GM18519 (cell line): ENCODE measurements around the gene TJAP1.

Source experiments
- ATAC-seq: cut with Tn5 transposase; IDR thresholded peaks from one replicate; pipeline ENCODE4 v1.9.1; 2021; ENCODE audit warnings: mild to moderate bottlenecking, moderate library complexity; ENCODE audit not compliant: unreplicated experiment, low FRiP score

The TJAP1 gene

DNA sequence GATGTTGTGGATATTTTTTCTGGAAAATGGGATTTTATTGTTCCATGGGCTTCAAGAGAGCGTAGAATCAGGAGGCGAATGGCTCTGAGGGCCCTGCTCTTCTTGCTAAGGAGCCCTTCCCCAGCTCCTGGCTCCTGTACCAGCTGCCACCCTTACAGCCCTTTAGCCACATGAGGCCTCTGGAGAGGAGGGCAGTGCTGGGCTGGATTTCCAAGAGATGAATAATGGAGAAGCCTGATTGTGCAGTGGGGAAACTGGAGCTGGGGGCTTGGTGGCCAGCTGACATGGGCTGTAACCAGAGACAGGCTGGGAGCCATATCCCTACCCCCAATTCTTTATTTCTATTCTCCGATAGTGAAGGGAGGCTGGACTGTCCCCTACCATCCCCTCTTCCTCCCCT, 23.6 kb downstream of the TJAP1 start:
- ATAC-seq, result no peak

DNA sequence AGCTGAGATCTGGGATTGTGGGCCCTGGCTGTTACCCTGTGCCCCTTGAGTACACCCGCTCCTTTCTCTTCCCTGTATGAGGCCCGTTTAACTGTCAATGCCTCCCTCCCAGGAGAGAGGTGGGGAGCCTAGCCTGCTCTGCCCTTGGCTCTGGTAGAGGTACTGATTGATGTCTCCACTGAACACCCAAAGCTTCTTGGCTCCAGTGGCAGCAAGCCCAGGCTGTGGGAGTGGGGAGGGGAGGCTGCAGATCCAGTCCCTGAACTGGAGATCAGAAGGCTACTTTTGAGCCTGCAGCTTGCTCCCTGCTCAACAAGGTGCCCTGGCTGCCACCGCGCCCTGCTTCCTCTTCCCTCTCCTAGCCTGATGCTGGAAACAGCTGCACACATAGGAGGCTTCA, 25.3 kb downstream of the TJAP1 start:
- no peak for ATAC-seq

DNA sequence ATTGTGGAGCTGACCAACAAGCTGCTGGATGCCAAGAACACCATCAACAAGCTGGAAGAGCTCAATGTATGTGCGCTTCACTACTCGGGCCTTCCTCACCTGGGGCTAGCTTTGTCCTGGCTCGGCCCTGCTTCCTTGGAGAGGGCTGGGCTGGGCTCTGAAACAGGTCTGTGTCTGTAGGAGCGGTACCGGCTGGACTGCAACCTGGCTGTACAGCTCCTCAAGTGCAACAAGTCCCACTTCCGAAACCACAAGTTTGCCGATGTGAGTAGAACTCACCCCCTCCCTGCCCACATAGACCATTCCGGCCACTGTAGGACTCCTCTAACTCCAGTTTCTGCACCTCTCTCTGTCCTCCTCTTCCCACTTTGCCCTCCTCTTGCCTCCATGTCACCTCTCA, 26.1 kb downstream of the TJAP1 start:
- no peak for ATAC-seq

DNA sequence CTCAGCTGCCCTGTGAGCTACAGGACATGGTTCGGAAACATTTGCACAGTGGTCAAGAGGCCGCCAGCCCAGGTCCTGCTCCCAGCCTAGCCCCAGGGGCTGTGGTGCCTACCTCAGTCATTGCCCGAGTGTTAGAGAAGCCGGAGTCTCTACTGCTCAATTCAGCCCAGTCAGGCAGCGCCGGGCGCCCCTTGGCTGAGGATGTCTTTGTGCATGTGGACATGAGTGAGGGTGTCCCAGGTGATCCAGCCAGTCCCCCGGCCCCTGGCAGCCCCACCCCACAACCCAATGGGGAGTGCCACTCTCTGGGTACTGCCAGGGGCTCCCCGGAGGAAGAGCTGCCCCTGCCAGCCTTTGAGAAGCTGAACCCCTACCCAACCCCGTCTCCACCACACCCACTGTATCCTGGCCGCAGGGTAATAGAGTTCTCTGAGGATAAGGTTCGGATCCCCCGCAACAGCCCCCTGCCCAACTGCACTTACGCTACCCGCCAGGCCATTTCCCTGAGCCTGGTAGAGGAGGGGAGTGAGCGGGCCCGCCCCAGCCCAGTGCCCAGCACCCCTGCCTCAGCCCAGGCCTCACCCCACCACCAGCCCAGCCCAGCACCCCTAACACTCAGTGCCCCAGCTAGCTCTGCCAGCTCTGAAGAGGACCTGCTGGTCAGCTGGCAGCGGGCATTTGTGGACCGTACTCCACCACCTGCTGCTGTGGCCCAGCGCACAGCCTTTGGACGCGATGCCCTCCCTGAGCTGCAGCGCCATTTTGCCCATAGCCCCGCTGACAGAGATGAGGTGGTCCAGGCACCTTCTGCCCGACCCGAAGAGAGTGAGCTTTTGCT, 27.6 kb downstream of the TJAP1 start:
- no peak for ATAC-seq

DNA sequence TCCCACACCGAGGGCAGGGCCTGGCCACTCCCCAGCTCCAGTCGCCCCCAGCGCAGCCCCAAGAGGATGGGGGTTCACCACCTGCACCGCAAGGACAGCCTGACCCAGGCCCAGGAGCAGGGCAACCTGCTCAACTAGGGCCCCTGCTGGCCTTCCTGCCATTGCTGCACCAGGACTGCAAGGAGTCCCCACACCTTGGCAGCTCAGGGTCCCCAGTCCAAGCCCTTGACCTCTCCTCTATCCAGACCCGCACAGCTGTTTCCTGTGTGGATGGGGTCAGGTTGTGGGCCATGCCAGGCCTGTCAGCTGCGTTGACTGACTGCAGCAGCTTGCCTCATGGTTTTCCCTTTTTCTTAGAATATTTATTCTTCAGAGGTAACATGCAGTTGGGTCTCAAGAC, 28.3 kb downstream of the TJAP1 start:
- ATAC-seq, result no peak

DNA sequence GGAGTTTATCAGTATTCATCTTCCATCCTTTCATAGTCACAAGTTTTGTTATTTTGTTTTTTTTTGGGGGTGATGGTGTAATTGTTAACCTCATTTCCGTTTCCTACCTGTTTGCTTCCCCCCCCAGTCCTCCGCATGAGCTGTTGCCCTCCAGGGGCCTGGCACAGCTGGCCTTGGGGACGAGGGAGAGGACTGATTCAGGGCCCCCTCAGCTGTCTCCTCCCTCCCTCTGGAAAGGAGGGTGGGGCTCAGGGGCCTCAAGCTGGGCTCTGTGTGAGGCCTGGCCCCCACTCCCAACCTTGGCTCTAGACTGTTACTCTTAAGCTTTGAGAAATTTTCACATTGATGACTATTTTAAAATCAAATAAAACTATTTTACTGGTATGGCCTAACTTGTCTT, 28.8 kb downstream of the TJAP1 start:
- no peak for ATAC-seq

DNA sequence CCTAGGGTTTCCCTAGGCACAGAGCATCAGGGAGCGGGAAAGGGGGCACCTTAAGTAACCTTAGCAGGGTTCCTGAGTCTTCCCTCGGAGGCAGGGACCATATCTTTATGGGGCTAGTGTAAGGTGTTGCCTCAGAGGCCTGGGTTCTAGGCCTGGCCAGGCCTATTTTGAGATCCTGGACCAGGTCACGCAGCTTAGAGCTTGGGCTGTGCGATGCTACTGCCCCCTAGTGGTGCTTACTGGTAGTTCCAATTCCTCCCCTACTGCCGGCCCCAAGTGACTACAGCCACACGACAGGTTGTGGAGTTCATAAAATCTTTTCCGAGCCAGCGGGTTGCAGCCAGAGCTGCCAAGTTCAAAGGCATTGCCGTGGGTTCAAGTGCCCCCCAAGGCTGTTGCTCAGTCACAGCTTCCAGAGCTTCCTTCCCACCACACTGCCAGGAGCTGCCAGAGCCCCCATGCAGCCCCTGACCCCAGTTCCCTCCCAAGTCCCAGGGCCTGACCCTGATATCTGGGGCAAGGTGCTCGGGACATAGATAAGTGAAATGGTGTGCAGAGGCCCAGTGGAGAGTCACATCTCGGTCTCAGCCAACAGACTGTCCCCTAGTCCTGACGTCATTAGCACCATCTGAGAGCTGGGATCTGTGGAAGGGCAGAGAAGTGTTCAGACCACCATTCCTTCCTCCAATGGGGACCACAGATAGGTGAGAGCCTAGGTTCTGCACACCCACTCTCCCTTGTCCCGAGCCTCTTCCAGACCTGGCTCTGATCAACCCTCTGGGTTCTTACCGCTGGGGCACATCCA, 29.5 kb downstream of the TJAP1 start:
- no peak for ATAC-seq

DNA sequence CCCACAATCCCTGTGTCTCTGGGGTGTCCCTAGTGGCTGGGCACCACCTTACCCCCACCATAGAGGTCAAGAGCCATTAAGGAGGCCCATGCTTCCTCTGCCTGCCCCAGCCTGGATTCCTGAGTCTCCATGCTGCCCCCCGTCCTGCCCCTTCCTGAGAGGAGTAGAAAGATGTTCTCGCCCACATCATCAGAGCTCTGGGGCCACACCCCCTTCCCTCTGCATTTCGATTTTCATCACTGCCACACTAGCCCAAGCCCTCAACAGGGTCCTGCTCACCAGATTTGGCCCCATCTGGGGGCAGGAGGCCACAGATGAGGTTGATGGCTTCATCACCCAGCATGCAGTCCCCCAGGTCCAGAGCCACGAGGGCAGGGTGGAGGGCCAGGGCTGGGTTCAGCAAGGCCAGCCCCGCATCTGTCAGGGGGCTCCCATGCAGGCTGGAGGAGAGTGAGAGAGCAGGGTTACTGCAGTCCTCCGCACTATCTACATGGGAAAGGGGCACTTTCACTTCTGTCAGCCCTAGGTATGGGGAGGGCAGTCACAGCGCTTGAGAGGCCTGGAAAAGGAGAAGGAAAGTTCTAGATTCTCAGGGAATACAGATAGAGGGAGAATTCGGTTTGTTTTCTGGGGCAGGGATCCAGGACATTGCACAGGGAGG, 31.2 kb downstream of the TJAP1 start:
- no peak for ATAC-seq

DNA sequence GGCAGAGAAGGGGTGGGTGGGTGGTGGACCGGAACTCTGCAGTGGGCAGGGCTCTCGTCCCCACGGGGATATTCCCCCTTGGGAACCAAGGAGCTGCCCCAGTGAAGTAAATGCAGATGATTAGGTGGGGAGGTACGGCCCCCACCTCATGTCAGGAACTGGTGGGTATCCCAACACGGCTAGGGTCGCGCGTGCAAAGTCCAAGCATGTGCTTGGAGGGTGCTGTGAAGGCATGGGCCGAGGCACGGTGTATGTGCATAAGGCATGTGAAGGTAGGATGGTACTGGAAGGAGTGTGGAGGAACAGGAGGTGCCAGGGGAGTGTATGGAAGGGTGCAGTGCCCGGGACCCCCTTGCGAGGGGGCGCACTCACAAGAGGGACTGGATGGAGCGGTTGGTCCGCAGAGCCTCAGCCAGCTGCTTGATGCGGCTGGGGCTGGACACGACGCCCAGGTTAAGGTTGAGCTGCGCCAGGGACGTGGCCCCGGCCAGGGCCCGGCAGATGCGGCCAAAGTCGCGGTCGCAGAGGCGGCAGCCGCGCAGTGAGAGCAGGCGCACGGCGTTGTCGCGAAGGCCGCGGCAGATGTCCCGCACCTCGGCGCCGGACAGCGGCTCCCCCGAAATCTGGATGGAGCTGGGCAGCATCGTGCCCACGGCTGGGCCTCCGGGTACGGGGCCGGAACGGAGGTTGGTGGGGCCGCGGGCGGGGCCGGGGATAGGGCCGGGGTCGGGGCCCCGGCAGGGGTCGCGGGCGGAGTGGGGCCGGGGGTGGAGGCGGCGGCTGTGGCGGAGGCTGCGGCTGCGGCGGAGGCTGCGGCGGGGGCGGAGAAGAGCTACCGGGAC, 32.0 kb downstream of the TJAP1 start:
- ATAC-seq, result no peak

DNA sequence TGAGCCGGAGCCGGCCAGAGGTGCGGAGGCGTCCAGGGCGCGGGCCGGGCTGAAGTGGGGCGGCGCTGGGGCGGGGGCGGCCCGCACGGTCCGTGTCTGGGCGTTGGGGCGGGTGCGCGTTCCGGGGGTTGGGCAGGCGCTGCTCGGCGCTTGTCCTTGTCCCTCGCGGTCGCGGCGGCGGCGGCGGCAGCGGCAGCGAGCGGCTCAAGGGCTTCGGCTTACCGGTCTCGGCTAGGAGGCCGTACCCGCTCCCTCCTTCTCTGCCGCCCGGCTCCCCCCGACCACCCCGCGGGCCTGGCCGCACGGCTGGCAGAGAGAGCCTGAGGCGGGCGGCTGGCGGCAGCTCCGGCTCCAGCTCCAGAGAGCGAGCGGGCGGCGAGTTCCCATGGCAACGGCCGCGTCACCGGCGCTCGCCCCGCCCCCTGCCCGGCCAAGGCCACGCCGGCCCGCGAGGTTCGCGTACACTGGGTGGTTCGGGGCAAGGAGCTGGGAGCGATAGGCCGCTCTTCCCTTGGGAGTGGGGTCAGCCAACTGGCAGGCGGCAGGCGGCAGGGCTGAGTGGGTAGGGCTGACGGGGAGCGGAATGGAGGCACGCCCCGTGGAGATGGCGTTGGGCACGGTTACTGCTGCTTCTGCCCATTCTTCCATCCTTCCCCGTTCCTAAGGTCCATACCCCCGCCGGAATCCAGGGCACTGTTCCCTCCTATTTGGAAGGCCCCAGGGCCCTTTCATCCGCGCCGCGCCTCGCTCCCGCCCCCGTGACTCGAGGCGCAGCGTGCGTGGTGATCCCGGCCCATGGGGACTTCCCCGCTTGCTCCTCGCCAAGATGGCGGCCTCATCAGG, 32.8 kb downstream of the TJAP1 start, which contains the start of gene LRRC73:
LRRC73 (minus strand) TSS at position 363 of the 843 bp plus-strand sequence. CDS start 561 bp downstream, outside the sequence.
- ATAC-seq, result no peak

DNA sequence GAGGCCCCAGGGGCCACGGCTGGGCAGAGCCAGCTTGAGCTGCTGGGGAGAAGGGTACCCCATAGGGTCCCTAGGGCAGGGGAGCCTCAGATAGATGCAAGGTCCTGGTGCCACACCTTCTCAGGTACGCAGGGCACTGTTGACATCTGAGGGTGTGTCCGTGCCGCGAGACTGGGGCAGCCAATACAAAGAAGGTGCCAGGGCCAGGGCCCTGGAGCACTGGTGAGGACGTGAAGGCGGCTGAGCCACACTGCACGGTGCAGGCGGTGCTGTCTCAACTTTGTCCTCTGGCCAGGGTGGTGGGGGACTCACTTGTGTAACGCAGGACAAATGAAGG, 33.4 kb downstream of the TJAP1 start:
- ATAC-seq, result no peak

DNA sequence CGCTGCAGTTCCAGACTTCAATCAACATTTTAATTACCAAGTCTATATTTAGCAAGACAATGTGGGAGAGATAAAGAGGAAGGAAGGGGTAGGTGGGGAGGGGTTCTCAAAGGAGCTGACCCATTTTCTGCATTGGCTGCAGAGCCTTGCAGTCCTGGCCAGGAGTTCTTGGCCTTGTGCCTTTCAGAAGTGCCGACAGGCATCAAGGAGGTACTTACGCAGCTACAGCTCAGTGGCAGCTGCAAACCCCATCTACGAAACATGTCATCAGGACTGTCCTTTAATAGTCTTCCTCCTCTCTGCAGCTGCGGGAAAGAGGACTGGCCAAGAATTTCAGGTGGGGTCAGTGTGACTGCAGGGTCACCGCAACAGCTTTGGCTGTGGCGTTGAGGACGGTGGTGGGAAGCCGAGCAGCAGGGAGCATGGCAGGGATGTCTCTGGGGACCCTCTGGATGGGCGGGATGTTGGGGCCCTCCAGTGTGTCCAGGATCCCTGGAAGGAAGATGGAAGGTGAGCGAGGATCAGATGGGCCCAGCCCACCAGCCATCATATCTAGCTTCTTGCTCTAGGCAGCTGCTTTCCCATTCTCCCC, 34.5 kb downstream of the TJAP1 start:
- ATAC-seq, result no peak

DNA sequence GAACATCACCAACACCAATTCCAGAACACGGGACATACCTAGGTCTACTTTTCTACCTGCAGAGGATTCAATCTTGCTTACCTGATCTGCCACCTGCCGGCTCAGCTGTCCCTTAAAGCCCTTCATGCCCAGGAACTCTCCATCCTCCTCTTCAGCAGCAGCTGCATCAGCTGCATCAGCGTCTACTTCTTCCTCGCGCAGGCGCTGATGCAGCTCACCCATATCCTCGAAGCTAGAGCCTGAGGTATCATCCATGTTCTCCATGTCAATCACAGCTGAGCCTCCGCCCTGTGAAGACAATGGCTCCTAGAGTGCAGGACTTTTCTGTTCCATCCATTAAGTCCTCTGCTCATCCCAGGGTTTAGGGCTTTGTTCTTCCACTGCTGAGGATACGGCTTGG, 38.4 kb downstream of the TJAP1 start:
- no peak for ATAC-seq

DNA sequence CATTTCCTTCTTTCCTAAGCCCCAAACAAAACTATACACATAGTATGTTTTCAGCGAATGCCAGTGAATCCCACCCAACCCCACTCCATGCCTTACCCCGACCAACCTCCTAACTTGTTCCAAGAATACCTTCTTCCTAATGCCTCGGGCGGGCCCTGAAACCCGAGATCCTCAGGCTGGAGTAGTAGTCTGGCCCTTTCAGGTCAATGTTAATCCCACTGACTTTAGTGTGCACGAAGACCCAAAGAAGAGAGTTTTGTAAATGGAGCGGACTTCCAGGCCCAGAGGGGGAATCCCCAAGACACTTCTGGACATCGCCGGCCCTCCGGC, 39.0 kb downstream of the TJAP1 start:
- ATAC-seq, result no peak

DNA sequence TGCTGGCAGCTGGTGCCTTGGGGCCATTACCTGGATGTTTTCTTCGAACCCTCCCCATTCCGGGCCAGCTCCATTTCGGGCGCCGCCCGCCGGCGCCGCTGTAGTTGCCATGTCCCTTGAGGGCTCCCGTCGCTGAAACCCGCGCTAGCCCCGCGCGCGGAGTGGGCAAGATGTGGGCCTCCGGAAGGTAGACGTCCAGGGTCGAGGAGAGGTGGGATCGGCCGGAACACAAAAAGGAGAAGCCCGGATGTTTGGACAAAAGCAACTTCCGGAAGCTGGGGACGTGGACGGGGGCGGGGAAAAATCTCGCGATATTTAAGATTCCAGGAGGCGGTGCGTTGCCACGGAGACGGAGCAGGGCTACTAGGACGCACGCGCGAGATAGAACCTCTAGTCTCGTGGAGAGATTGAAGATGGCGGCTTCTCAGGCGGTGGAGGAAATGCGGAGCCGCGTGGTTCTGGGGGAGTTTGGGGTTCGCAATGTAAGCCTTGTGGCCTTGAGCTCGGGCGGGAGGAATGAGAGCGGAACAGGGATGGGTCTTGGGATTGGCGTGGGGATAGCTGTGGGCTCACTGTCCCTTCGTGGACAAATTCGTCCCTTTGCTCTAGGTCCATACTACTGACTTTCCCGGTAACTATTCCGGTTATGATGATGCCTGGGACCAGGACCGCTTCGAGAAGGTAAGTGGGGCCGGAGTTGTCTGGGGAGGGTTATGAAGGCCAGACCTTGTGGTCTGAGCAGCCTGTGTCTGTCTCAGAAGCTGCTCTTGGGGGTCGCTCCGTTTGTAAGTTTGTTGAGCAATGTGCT, 39.5 kb downstream of the TJAP1 start, which contains the start of the genes POLR1C and YIPF3:
POLR1C (plus strand) TSS at position 393 of the 808 bp plus-strand sequence; CDS start at position 414, 21 bp downstream.
YIPF3 (minus strand) TSS at position 230 of the 808 bp plus-strand sequence; CDS start at position 111, 119 bp downstream.
- peak; percentile 56 for ATAC-seq

DNA sequence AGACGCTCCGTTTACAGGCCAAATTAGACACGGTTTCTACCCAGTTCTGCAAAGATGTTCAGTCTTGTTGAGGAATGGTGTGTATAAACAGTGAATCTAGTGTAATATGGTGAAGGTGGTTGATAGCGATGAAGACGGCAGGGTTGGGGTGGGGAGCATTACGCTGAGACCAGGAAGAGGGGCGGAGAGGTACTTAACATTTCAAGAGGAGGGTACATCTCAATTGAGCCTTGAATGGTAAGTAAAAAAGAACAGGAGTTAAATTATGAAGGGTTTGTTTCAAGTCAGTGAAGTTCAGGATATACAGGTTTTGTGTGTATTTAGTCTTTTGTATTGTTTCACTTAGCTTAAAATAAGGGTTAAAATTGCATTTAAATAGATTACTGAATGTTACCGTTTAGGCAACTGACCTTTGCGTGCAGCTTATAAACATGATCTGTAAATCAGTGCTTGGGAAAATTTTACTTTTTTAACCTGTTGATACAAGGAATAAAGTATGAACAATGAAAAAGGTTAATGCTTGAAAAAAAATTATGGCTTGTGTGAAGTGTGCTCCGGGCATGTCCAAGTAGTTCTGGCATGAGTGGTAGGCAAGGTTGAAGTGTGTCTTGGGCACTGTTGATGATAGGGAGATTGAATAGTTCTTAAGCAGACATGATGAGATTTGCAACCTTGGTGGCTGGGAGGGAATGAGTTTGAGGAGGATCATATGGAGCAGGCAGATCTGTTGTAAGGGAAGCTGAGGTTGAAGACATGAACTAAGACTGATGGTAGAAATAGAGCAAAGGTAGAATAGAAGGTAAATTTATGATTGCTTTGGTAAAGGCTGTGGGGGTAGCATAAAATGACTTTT, 40.4 kb downstream of the TJAP1 start:
- ATAC-seq, result no peak

DNA sequence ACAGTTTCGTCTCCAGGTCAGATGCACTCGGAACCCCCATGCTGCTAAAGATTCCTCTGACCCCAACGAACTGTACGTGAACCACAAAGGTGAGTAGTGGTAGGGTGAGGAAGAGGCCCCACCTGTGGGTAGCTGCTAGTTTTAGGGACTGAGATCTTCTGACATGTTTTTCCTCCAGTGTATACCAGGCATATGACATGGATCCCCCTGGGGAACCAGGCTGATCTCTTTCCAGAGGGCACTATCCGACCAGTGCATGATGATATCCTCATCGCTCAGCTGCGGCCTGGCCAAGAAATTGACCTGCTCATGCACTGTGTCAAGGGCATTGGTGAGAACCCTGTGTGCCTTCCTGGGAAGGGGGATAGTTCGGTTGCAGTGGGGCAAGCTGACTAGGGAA, 42.7 kb downstream of the TJAP1 start:
- no peak for ATAC-seq
